Esophagus squamous epithelium (tissue), 4 donors: ENCODE data around the gene SERPINC1.

Experiments used
- POLR2A ChIP-seq, 4 donors: fragments of 450-650 bp; IDR thresholded peaks; one replicate each; pipeline ENCODE4 v1.6.1; 2017; ENCODE audit warnings: antibody characterized with exemption in 4 of 4, mild to moderate bottlenecking in 4 of 4, moderate library complexity in 3 of 4
- TF ChIP-seq, protein P1 (sequence below), 6 experiments: fragments of 450-650 bp in 4 of 6; fragments of 200-600 bp in 2 of 6; sonication (generic) in 2 of 6; IDR thresholded peaks; one replicate each; pipeline ENCODE4 v1.5.1; 2016 to 2019; ENCODE audit warnings: antibody characterized with exemption in 6 of 6, mild to moderate bottlenecking in 4 of 6, moderate library complexity in 4 of 6

DNA sequence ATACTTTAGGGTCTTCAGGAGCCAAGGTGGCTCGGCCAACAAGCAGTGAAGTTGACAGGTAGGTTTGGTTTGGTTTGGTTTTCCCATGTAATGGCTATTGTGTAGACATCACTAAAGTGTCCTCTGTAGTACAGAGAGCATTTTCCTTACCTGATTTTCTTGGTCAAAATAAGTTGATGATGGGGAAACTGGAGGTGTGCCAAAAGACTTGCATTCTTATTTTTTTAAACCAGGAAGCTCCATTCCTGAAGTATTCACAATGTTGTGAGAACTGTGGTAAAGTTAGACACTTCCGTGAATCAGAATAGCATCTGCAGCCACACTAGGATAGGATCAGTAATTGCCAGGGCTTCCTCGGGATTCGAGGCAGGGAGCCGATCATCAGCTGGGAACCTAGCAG is 46.0 kb downstream of the SERPINC1 start:
- TF ChIP-seq, protein P1, sequence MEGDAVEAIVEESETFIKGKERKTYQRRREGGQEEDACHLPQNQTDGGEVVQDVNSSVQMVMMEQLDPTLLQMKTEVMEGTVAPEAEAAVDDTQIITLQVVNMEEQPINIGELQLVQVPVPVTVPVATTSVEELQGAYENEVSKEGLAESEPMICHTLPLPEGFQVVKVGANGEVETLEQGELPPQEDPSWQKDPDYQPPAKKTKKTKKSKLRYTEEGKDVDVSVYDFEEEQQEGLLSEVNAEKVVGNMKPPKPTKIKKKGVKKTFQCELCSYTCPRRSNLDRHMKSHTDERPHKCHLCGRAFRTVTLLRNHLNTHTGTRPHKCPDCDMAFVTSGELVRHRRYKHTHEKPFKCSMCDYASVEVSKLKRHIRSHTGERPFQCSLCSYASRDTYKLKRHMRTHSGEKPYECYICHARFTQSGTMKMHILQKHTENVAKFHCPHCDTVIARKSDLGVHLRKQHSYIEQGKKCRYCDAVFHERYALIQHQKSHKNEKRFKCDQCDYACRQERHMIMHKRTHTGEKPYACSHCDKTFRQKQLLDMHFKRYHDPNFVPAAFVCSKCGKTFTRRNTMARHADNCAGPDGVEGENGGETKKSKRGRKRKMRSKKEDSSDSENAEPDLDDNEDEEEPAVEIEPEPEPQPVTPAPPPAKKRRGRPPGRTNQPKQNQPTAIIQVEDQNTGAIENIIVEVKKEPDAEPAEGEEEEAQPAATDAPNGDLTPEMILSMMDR (IDR thresholded peaks at IDR 0.05): no peak
- no peak for TF ChIP-seq POLR2A (IDR thresholded peaks at IDR 0.05)
